CMK (cell line): Measurements from ENCODE around the gene MXRA8.

Source experiments
- DNase-seq: peaks from one replicate; pipeline ENCODE4 v3.0.0-alpha.2; 2010; ENCODE audit warnings: low read depth

Gene MXRA8

DNA sequence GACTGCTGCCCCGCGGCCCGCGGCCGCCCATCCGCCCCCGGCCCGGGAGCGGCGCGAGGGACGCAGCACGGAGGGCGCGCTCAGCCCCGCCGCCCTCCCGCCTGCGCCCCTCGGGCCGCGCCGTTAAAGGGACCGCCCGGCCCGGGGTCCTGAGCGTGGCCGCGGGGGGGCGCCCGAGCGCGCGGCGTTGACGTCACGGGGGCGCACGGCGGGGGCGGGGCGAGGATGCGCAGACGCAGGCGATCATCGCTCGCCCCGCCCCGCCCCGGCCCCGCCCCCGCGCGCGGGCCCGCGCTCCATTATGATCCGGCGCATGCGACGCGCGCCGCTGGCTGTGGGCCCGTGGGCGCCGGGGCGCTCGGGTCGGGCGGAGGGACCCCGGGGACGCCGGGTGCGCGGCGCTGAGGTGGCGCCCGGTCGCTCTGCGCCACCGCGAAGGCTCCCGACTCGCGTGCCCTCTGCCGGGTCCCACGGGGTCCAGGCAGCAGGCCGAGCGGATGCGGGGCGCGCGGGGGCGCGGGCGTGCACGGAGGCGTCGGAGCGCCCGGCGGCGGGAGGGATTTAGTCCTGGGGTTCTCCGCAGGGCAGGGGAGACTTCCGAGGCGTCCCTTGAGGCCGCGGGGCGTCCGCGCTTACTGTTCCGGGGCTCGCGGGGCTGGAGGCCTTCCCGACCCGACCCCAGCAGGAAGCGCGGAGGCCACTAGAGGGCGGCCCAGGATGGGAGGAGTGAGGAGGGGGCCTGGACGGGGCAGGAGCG is 8.9 kb downstream of the MXRA8 start, which contains the start of gene DVL1:
Gene DVL1, minus strand, starts transcription at position 163 of the 757 bp plus-strand sequence. CDS start 353 bp downstream, outside the sequence.
- DNase-seq: peak; percentile 66

DNA sequence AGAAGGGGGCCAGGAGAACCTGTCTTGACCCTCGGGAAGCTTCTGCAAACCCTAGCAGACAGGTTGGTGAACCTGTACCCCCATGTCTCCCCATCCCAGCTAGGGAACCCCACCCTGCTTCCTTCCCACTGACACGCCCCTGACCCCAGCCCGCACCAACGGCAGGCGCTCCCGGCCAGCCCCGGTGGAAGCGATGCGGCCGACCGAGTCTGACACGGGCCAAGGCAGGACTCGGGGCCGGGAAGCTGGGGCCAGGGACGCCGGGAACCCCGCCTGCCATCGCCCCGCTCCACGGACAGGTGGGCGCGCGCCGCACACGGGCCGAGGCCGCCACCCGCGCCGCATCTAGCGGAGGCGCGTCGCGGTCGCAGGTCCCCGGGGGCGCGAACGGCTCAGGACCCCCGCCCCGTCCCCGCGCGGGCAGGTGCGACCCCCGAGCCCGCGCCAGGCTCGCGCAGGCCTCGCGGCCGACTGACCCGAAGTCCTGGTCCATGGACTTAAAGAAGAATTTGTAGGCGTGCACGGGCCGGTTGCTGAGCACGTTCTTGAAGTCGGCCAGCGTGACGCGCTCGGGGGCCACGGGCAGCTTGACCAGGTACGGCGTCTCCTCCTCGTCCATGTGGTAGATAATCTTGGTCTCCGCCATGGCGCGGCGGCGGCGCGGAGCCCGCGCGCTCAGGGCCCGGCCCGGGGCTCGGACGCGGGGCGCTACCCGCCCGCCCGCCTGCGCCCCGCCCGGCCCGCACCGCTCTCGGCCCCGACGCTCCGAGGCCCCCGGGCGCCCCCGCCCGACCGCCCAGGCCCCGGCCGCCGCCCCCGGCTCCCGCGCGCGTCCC is 9.7 kb downstream of the MXRA8 start:
- no peak for DNase-seq

DNA sequence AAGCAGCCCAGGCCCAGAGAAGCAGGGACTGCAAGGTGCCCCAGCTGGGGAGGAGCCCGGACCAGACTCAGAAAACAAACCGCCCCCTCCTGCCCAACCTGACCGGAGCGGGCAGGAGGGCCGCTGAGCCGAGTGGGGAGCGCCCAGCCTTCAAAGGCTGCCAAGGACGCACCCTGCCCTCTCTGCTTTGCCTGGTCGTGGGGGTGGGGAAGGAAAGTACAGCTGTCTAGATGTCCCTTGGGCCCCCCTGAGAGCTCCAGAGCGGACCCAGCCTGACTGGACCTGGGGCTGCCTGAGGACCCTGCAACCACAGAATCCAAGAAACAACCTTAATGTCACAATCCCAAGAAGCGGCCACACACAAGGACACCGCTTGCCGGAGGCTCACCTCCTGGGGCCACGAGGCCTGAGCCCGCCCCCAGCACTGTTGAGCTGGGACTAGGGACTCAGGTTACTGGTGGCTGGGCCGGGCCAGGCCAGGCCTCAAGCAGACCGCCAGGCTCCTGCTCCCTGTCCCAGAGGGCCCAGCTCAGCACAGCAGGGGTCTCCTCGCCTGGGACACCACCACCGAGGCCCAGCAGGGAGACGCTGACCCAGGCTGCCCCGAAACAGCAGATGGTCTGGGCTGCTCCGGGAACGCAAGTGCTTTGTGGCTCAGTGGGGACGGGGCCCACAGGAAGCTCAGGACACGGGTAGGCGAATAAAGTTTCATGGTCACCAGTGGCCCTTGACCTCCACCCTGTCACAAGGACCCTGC is 10.5 kb downstream of the MXRA8 start:
- DNase-seq: no peak

GRCh38 chr1:1347026-1347595 is 11.2 kb downstream of the MXRA8 start:
- no peak for DNase-seq

- DNase-seq: no peak
These were observed 11.9 kb downstream of the MXRA8 start for GRCh38 chr1:1346501-1346890.

GRCh38 chr1:1345860-1346500 is 12.4 kb downstream of the MXRA8 start:
- no peak for DNase-seq

DNA sequence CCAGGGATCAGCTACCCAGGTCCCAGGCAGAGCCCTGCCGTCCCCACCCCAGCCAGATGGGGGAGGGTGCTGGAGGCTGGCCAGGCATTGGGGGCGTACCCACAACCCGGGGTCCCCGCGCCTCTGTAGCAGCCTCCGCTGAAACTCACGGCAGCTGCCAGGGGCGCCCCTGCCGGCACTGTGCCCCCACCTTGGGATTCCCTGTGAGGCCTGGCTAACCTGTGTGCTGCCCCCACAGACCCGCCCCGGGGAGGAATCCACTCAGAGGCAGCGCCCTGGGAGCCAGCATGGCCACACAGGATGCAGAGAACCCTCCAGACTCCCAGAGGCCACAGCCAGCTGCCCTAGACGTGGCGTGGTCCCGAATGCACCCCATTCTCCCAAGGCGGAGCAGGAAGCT is 13.0 kb downstream of the MXRA8 start:
- DNase-seq: no peak

GRCh38 chr1:1344655-1345361 is 13.5 kb downstream of the MXRA8 start:
- DNase-seq: no peak

GRCh38 chr1:1343811-1344421 is 14.4 kb downstream of the MXRA8 start:
- DNase-seq: no peak

GRCh38 chr1:1342584-1343115 is 15.7 kb downstream of the MXRA8 start:
- no peak for DNase-seq

DNA sequence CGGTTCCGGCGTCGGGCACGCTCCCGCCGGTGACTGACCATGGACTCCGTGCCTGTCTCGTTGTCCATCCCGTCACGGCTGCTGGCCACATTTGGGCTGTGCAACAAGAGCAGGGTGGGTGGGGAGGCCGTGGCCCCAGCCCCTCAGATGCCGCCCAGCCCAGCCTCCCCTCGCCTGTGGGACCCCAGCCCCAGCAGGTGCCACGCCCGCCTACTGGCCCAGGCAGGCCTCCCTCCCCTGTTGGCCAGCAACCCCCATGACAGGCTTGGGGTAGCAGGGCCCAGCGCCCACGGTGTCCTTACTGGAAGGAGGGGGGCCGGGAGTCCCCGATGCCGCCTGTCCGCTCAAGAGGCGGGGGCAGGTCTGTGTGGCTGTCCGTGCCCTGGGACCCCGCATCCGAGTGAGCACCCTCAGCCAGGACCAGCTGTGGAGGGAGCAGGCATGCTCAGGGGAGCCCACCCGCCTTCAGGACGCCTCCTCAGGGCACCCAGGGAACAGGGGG is 16.2 kb downstream of the MXRA8 start:
- DNase-seq: no peak

- DNase-seq: no peak
These were observed 16.8 kb downstream of the MXRA8 start for GRCh38 chr1:1341549-1342021.

GRCh38 chr1:1340791-1341548 is 17.4 kb downstream of the MXRA8 start:
- no peak for DNase-seq

GRCh38 chr1:1340185-1340584 is 18.2 kb downstream of the MXRA8 start:
- DNase-seq: no peak

DNA sequence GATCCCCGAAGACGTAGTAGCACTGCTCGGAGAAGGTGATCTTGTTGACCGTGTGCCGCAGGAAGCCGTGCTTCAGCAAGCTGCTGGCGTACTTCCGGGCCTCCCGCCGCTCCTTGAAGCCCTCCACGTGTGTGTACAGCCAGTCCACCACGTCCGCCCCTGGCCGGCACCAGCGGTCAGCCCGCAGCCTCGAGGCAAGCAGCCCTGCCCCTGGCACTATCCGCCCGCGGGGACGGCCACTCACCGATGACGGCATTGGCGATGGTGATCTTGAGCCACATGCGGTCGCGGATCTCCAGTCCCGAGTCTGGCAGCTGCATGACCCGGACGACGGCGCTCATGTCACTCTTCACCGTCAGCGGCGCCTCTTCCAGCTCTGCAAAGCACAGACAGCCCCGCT is 20.1 kb downstream of the MXRA8 start:
- no peak for DNase-seq

DNA sequence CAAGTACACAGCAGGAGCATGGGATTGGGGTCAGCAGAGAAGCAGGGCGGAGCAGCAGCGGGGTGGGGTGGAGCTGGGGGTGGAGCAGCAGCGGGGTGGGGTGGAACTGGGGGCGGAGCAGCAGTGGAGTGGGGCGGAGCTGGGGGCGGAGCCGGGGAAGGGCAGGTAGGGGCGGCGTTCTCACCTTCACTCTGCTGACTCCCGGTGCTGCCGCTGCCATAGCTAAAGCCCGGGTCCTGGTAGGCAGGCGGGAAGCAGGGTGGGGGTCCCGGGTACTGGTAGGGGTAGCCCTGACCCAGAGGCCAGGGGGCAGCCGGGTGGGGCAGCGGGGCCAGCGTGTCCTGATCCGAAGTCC is 20.6 kb downstream of the MXRA8 start:
- DNase-seq: no peak

GRCh38 chr1:1336931-1337792 is 21.2 kb downstream of the MXRA8 start:
- no peak for DNase-seq

DNA sequence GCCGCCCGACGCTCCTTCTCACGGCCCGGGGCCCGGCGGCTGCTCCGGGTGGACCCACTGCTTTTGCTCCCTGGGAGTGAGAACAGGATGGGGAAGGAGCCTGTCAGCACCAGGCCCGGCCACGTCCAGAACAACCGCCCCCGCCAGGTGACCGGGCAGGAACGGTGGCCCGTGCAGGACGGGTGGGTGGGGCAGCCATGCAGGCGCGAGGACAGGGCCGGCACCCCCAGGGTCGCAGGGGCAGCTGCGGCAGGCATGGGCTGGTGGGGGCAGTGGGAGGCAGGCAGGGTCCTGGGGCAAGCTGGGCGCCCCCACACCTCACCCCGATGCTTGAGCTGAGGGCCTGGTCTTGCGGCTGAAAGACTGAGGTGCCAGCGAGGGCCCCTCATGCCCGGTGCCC is 21.9 kb downstream of the MXRA8 start:
- DNase-seq: no peak
